Measurements from ENCODE around the gene CACNA1C.

CACNA1C gene

DNA sequence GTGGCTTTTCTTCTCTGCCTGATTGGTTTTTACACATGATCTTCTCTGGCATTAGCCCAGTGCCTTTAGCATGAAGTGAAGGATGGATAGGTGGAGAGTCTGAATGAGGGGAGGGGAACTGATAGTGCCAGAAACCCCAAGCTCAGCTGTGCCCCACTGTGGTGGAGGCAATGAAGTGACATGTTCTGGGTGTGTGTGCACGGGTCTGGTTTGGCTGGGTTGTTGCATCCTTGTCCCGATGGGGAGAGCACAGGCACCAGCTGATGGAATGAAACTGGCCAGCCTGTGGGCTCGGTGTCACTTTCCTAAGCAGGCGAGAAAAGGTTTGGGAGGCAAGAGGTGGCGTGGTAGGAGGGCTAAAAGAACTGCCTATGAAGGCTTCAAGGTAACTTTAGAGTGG is 65.3 kb downstream of the CACNA1C start:
- no peaks in the 10 kb centered on the region for H3K79me2 ChIP-seq (ENCODE audit: control insufficient read depth, low read length)
- no peaks in the 10 kb centered on the region for H3K9me3 ChIP-seq (ENCODE audit: control insufficient read depth, insufficient read depth, low read length)
- no peaks in the 10 kb centered on the region for H3K9me2 ChIP-seq (replicated peaks; ENCODE audit: control insufficient read depth, low read length)
- no peak overlapping the region for H3K4me3 ChIP-seq (ENCODE audit: low read length)
- H3K36me3 ChIP-seq (ENCODE audit: control insufficient read depth, low read length): no peaks in the 10 kb centered on the region
- no peaks in the 10 kb centered on the region for H3F3A ChIP-seq (ENCODE audit: control insufficient read depth, insufficient read depth)
- no peaks in the 10 kb centered on the region for H3K27me3 ChIP-seq (ENCODE audit: control insufficient read depth, low read length)
- no peak overlapping the region for H3K4me2 ChIP-seq (ENCODE audit: low read length)
- H3K4me1 ChIP-seq (ENCODE audit: control insufficient read depth, low read length): no peaks in the 10 kb centered on the region
- H4K20me1 ChIP-seq (ENCODE audit: control insufficient read depth, insufficient read depth, low read depth, low read length): no peaks in the 10 kb centered on the region
- TF ChIP-seq EZH2phosphoT487 (IDR thresholded peaks at IDR 0.05; ENCODE audit: borderline replicate concordance, low read length): no peak
- H3K27ac ChIP-seq (ENCODE audit: low read depth, low read length): no peak overlapping the region

DNA sequence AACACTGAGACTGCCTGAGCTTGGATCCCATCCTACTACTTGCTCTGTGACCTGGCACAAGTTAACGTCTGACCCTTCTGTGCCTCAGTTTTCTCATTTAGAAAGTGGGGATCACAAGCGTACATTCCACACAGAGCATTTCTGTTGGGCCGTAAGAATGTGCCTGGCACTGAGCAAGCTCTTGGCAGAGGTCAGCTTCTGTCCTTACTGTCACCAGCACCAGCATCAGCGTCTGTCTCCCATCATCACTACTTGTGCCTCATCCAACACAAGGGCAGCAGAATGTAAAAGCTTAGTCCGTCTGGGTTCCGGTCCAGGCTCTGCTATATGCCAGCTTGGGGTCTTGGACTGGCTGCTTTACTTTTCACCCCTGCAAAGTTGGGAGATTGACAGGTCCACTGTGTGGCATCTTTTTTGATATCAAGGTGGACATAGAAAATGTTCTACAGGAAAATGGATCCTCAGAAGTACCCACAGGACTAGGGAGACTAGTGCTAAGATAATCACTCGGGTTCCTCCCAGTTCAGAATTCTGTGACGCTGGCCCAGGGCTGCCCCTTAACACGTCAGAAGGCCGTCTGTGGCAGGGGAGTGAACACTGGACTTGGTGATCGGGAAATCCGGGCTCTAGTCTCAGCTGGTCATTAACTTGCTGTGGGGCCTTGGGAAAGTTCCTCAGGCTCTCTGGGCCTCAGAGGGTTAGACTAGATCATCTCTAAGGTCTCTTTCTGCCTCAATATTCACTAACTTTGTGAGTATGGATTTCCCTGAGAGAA is 65.9 kb downstream of the CACNA1C start:
- H3K4me3 ChIP-seq (ENCODE audit: low read length): no peak overlapping the region

DNA sequence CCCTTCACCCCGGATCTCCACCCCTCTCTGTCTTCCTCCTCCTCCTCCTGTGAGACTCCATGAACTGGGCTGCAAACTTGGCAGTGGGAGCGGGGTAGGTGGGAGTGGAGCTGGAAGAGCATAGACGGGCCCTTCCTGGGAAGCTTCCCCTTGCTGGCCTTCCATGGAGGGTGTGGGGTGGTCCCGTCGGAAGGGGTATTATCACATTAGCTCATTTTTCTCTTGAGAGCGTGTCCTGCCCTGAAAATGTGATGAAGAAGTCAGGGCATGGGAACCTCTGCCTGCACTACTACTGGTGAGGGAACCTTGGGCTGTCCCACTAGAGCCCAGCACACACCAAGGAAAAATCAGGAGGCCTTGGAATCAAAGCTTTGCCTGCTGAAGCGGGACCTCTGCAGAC is 66.5 kb downstream of the CACNA1C start:
- Histone ChIP-seq H3K4me1 (ENCODE audit: control insufficient read depth, low read length) (no peaks in the 10 kb centered on the region), H4K20me1 (ENCODE audit: control insufficient read depth, insufficient read depth, low read depth, low read length) (no peaks in the 10 kb centered on the region), H3K4me2 (ENCODE audit: low read length) (no peak overlapping the region), H3K9me2 (replicated peaks; ENCODE audit: control insufficient read depth, low read length) (no peaks in the 10 kb centered on the region), H3K27me3 (ENCODE audit: control insufficient read depth, low read length) (no peaks in the 10 kb centered on the region), H3F3A (ENCODE audit: control insufficient read depth, insufficient read depth) (no peaks in the 10 kb centered on the region), H3K4me3 (ENCODE audit: low read length) (no peak overlapping the region), H3K36me3 (ENCODE audit: control insufficient read depth, low read length) (no peaks in the 10 kb centered on the region), H3K27ac (ENCODE audit: low read depth, low read length) (no peak overlapping the region), H3K79me2 (ENCODE audit: control insufficient read depth, low read length) (no peaks in the 10 kb centered on the region), H3K9me3 (ENCODE audit: control insufficient read depth, insufficient read depth, low read length) (no peaks in the 10 kb centered on the region)
- no peak for TF ChIP-seq EZH2phosphoT487 (IDR thresholded peaks at IDR 0.05; ENCODE audit: borderline replicate concordance, low read length)
- TF ChIP-seq, protein P1, sequence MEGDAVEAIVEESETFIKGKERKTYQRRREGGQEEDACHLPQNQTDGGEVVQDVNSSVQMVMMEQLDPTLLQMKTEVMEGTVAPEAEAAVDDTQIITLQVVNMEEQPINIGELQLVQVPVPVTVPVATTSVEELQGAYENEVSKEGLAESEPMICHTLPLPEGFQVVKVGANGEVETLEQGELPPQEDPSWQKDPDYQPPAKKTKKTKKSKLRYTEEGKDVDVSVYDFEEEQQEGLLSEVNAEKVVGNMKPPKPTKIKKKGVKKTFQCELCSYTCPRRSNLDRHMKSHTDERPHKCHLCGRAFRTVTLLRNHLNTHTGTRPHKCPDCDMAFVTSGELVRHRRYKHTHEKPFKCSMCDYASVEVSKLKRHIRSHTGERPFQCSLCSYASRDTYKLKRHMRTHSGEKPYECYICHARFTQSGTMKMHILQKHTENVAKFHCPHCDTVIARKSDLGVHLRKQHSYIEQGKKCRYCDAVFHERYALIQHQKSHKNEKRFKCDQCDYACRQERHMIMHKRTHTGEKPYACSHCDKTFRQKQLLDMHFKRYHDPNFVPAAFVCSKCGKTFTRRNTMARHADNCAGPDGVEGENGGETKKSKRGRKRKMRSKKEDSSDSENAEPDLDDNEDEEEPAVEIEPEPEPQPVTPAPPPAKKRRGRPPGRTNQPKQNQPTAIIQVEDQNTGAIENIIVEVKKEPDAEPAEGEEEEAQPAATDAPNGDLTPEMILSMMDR (IDR thresholded peaks at IDR 0.05; ENCODE audit: low read depth, low read length, poor library complexity, severe bottlenecking): no peak

More for the DNA sequence above, 65.9 kb downstream of the CACNA1C start:
- TF ChIP-seq EZH2phosphoT487 (IDR thresholded peaks at IDR 0.05; ENCODE audit: borderline replicate concordance, low read length): no peak
- TF ChIP-seq, protein P1 (IDR thresholded peaks at IDR 0.05; ENCODE audit: low read depth, low read length, poor library complexity, severe bottlenecking): no peak
- Histone ChIP-seq H3K79me2 (ENCODE audit: control insufficient read depth, low read length) (no peaks in the 10 kb centered on the region), H4K20me1 (ENCODE audit: control insufficient read depth, insufficient read depth, low read depth, low read length) (no peaks in the 10 kb centered on the region), H3K36me3 (ENCODE audit: control insufficient read depth, low read length) (no peaks in the 10 kb centered on the region), H3K27ac (ENCODE audit: low read depth, low read length) (no peak overlapping the region), H3K9me2 (replicated peaks; ENCODE audit: control insufficient read depth, low read length) (no peaks in the 10 kb centered on the region), H3K4me1 (ENCODE audit: control insufficient read depth, low read length) (no peaks in the 10 kb centered on the region), H3K4me2 (ENCODE audit: low read length) (no peak overlapping the region), H3K9me3 (ENCODE audit: control insufficient read depth, insufficient read depth, low read length) (no peaks in the 10 kb centered on the region), H3F3A (ENCODE audit: control insufficient read depth, insufficient read depth) (no peaks in the 10 kb centered on the region), H3K27me3 (ENCODE audit: control insufficient read depth, low read length) (no peaks in the 10 kb centered on the region)

DNA sequence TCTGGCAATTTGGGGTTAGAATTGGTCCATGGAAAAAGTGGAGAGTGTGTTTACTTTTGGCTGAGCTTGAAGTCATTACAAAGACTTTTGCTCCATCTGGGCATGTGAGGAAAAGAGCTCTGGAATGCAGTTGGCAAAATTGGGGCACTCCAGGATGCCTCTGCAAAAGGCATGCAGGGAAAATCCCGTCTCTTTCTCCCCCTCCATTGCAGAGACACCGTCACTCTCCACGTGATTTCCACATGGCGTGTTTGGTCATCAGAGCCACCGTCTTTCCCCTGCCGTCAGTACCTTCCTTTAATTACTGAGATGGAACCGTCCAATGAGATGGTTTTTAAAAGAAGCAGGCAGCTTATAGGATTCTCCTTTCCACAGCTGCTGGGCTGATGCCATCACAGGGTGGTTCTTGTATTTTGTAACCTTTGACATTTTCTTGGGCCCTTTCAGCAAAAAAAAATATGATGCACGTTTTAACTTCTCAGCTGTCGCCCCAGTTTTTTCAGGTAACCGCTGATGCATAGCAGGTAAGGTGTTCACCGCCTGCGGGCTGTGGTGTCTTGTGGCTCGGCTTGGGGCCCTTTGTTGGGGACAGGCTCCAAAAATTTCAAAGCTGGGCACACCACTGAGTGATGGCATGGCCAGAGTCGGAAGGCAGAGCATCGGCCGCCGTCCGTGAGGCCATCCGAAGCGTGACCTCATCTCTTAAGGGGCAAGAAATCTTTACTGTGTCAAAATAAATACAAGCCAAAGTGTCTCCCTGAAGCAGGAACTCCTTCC is 68.4 kb downstream of the CACNA1C start:
- Histone ChIP-seq H3K4me1 (ENCODE audit: control insufficient read depth, low read length) (no peaks in the 10 kb centered on the region), H3F3A (ENCODE audit: control insufficient read depth, insufficient read depth) (no peaks in the 10 kb centered on the region), H3K27ac (ENCODE audit: low read depth, low read length) (no peak overlapping the region), H3K27me3 (ENCODE audit: control insufficient read depth, low read length) (no peaks in the 10 kb centered on the region), H3K4me2 (ENCODE audit: low read length) (no peak overlapping the region), H4K20me1 (ENCODE audit: control insufficient read depth, insufficient read depth, low read depth, low read length) (no peaks in the 10 kb centered on the region), H3K9me2 (replicated peaks; ENCODE audit: control insufficient read depth, low read length) (no peaks in the 10 kb centered on the region), H3K36me3 (ENCODE audit: control insufficient read depth, low read length) (no peaks in the 10 kb centered on the region), H3K4me3 (ENCODE audit: low read length) (no peak overlapping the region), H3K9me3 (ENCODE audit: control insufficient read depth, insufficient read depth, low read length) (no peaks in the 10 kb centered on the region), H3K79me2 (ENCODE audit: control insufficient read depth, low read length) (no peaks in the 10 kb centered on the region)
- no peak for TF ChIP-seq EZH2phosphoT487 (IDR thresholded peaks at IDR 0.05; ENCODE audit: borderline replicate concordance, low read length)
- TF ChIP-seq, protein P1 (IDR thresholded peaks at IDR 0.05; ENCODE audit: low read depth, low read length, poor library complexity, severe bottlenecking): no peak

Data from DOHH2 (cell line).